Measurements from ENCODE around the gene ADSL. TPM values are rescaled to one million over a fixed set of nuclear protein-coding genes. Genes with fewer than 3 reads are reported as not detected.

ADSL gene
- total RNA-seq, 1 donor from 2014 or later = 31.3 TPM

- TF ChIP-seq CTCF (IDR thresholded peaks at IDR 0.05) = no peak
- Histone ChIP-seq H3K27ac (no peak overlapping the region), H3K27me3 (no peaks in the 10 kb centered on the region), H3K4me1 (no peaks in the 10 kb centered on the region), H3K9me3 (no peaks in the 10 kb centered on the region), H3K4me3 (no peak overlapping the region), H3K36me3 (peaks cover 0 to 3% of the 10 kb centered on the region in 2 donors)
- DNase-seq (ENCODE audit: low spot score in 2 of 2) = peak in 1 of 2 donors; percentile 38
- intact Hi-C loops (cut with DNase I) = no loop called here
Measured at GRCh38 chr22:40385036-40385782, 38.9 kb downstream of the ADSL start.

GRCh38 chr22:40387746-40388145 lies 41.4 kb downstream of the ADSL start:
- Histone ChIP-seq H3K27ac (no peak overlapping the region), H3K36me3 (peaks cover 0 to 3% of the 10 kb centered on the region in 2 donors), H3K9me3 (no peaks in the 10 kb centered on the region), H3K27me3 (no peaks in the 10 kb centered on the region), H3K4me3 (no peak overlapping the region), H3K4me1 (no peaks in the 10 kb centered on the region)
- intact Hi-C loops (cut with DNase I) = no loop called here
- no peak for TF ChIP-seq CTCF (IDR thresholded peaks at IDR 0.05)
- peak in 1 of 2 donors; percentile 59 for DNase-seq (ENCODE audit: low spot score in 2 of 2)

GRCh38 chr22:40388231-40388630 lies 41.9 kb downstream of the ADSL start:
- intact Hi-C loops (cut with DNase I) = no loop called here
- TF ChIP-seq CTCF (IDR thresholded peaks at IDR 0.05) = no peak

GRCh38 chr22:40391417-40391816 lies 45.1 kb downstream of the ADSL start:
- intact Hi-C loops (cut with DNase I) = no loop called here

More at GRCh38 chr22:40388231-40388630, 41.9 kb downstream of the ADSL start:
- Histone ChIP-seq H3K27ac (no peak overlapping the region), H3K27me3 (no peaks in the 10 kb centered on the region), H3K9me3 (no peaks in the 10 kb centered on the region), H3K4me1 (no peaks in the 10 kb centered on the region), H3K36me3 (peaks cover 0 to 3% of the 10 kb centered on the region in 2 donors), H3K4me3 (no peak overlapping the region)
- DNase-seq (ENCODE audit: low spot score in 2 of 2) = no peak

GRCh38 chr22:40392618-40393017 lies 46.3 kb downstream of the ADSL start:
- intact Hi-C loops (cut with DNase I) = no loop called here
- no peak overlapping the region for H3K27ac ChIP-seq

More at GRCh38 chr22:40391417-40391816, 45.1 kb downstream of the ADSL start:
- H3K36me3 ChIP-seq = peaks cover 0 to 3% of the 10 kb centered on the region in 2 donors
- H3K27me3 ChIP-seq = no peaks in the 10 kb centered on the region
- H3K27ac ChIP-seq = no peak overlapping the region
- no peaks in the 10 kb centered on the region for H3K9me3 ChIP-seq
- no peak overlapping the region for H3K4me3 ChIP-seq
- no peak for DNase-seq (ENCODE audit: low spot score in 2 of 2)
- no peak for TF ChIP-seq CTCF (IDR thresholded peaks at IDR 0.05)
- H3K4me1 ChIP-seq = no peaks in the 10 kb centered on the region

More at GRCh38 chr22:40392618-40393017, 46.3 kb downstream of the ADSL start:
- peaks cover 0 to 3% of the 10 kb centered on the region in 2 donors for H3K36me3 ChIP-seq
- no peak overlapping the region for H3K4me3 ChIP-seq
- no peaks in the 10 kb centered on the region for H3K27me3 ChIP-seq
- TF ChIP-seq CTCF (IDR thresholded peaks at IDR 0.05) = no peak
- no peaks in the 10 kb centered on the region for H3K4me1 ChIP-seq
- no peak for DNase-seq (ENCODE audit: low spot score in 2 of 2)
- H3K9me3 ChIP-seq = no peaks in the 10 kb centered on the region

Measured in ascending aorta (tissue), 2 donors.